Pancreas (tissue), 10 donors: ENCODE measurements around the gene AIFM2. TPM values are rescaled to one million over a fixed set of nuclear protein-coding genes. Genes with fewer than 3 reads are reported as not detected.
"Not testable (repeated sequence)": the region's sequence is repeated elsewhere in the genome, so short reads cannot be mapped to it uniquely, and the experiment has no call there.

Experiments used
- ATAC-seq, 4 donors: fragments of 200-7000 bp; cut with Tn5 transposase; one replicate each; pipeline versions ENCODE4 v1.8.0 to v1.9.1; 2020; ENCODE audit warnings: mild to moderate bottlenecking in 4 of 4, moderate library complexity in 4 of 4
- DNase-seq, 6 donors: peaks; one replicate each; pipeline ENCODE4 v3.0.0-alpha.2; 2020
- FAIRE-seq: peaks from 2 replicates; lab custom pipeline; 2012; peaks lifted over from hg19 to GRCh38; lab: Jason Lieb, UNC
- H3K27ac ChIP-seq, 4 donors: fragments of 200-600 bp; sonication (generic); 1 replicate in 3 of 4; 2 replicates in 1 of 4; pipeline versions ENCODE4 v1.5.0 to v1.8.0; 2020
- H3K27me3 ChIP-seq, 4 donors: fragments of 200-600 bp; one replicate each; pipeline ENCODE4 v1.8.0; 2021
- H3K36me3 ChIP-seq, 3 donors: fragments of 200-600 bp; sonication (generic) in 1 of 3; one replicate each; pipeline versions ENCODE4 v1.5.0 to v1.8.0; 2020 to 2021
- H3K4me1 ChIP-seq, 3 donors: fragments of 200-600 bp; one replicate each; pipeline ENCODE4 v1.8.0; 2021
- H3K4me3 ChIP-seq, 4 donors: fragments of 200-600 bp; sonication (generic) in 2 of 4; one replicate each; pipeline versions ENCODE4 v1.5.0 to v1.8.0; 2020 to 2021
- H3K9me3 ChIP-seq, 4 donors: fragments of 200-600 bp; one replicate each; pipeline ENCODE4 v1.8.0; 2021
- WGBS, 2 donors: extraction: QIAGEN DNeasy Blood & Tissue Kit; methylation state at CpG; one replicate each; pipeline ENCODE4 v1.1.7; 2013; 5-methylcytosine and 5-hydroxymethylcytosine counted together
- intact Hi-C, 3 donors: fragments of 100-400 bp; cut with DNase I; formaldehyde crosslinking; loops; one replicate each; pipeline versions ENCODE4 v1.11.1 to v1.14.2; 2022
- polyA plus RNA-seq, 2 donors: library from polyadenylated mRNA; stranded (reverse); fragments of 200-250 nt; gene quantifications; one replicate each; pipeline ENCODE4 v1.2.3, GENCODE V29; 2013
- total RNA-seq, 6 donors: library from RNA; stranded (reverse); fragmentation: NEBNext Ultra II Directional in 4 of 6; extraction: Animal tissue kit (Norgen Biotek cat#: 25700) in 4 of 6; gene quantifications; one replicate each; pipeline versions ENCODE4 v1.2.1 to v1.2.4, GENCODE V29; 2021 to 2023
- TF ChIP-seq, protein P1 (sequence below), 4 donors: fragments of 200-600 bp; sonication (generic) in 3 of 4; IDR thresholded peaks; one replicate each; pipeline versions ENCODE4 v1.5.0 to v1.8.0; 2021; ENCODE audit warnings: antibody characterized with exemption in 4 of 4
- donor health status: healthy with polysubstance abuse.
- donor health status: DM: no; HTN: no; CAD: no; lungs with moderate emphysema.
- donor health status: DM: no; HTN: no; CAD: no.
- donor health status: control.
- donor health status: control.
- donor health status: Bipolar disorder and iron deficiency.
- donor health status: DM: yes; HTN: yes; CAD: no.
- donor health status: DM: no; HTN: no; CAD: no.
- donor health status: DM: no; HTN: no; CAD: no.
- donor health status: DM: yes; HTN: yes; CAD: no.

Gene AIFM2
- total RNA-seq (1 to 10 TPM; 2.0 to 5.0 (median 3.0) TPM), polyA plus RNA-seq (1 to 10 TPM; 3.8 to 4.8 TPM)

- intact Hi-C loops = no loop called here
- Histone ChIP-seq H3K27ac (peak within 1 kb of the TSS; percentile 29 to 55 (median 46)), H3K27me3 (no peaks in the 10 kb centered on the region), H3K36me3 (no peaks in the 10 kb centered on the region), H3K4me1 (peaks cover 0 to 3% (median 0%) of the 10 kb centered on the region in 3 donors), H3K4me3 (peak within 1 kb of the TSS; percentile 51 to 66 (median 56)), H3K9me3 (no peaks in the 10 kb centered on the region)
- DNase-seq (peak; percentile 70 to 90 (median 80)), FAIRE-seq (no peak), ATAC-seq (peak; percentile 88 to 90 (median 89))
- TF ChIP-seq, protein P1, sequence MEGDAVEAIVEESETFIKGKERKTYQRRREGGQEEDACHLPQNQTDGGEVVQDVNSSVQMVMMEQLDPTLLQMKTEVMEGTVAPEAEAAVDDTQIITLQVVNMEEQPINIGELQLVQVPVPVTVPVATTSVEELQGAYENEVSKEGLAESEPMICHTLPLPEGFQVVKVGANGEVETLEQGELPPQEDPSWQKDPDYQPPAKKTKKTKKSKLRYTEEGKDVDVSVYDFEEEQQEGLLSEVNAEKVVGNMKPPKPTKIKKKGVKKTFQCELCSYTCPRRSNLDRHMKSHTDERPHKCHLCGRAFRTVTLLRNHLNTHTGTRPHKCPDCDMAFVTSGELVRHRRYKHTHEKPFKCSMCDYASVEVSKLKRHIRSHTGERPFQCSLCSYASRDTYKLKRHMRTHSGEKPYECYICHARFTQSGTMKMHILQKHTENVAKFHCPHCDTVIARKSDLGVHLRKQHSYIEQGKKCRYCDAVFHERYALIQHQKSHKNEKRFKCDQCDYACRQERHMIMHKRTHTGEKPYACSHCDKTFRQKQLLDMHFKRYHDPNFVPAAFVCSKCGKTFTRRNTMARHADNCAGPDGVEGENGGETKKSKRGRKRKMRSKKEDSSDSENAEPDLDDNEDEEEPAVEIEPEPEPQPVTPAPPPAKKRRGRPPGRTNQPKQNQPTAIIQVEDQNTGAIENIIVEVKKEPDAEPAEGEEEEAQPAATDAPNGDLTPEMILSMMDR (IDR thresholded peaks at IDR 0.05) = no peak
- WGBS, 2 donors = 3 to 4% methylated on average over 68 to 80 of the region's 80 CpGs
Observed at GRCh38 chr10:70132098-70133029, at the start of gene AIFM2. AIFM2 (minus strand) TSS chr10:70132825; CDS start chr10:70124084, 8,741 bp downstream.

- H3K36me3 ChIP-seq, intact Hi-C loops, H3K9me3 ChIP-seq, H3K27ac ChIP-seq, ATAC-seq, DNase-seq, H3K4me3 ChIP-seq, H3K27me3 ChIP-seq, FAIRE-seq, H3K4me1 ChIP-seq: not testable (repeated sequence)
- 84 to 91% methylated on average over 8 of the region's 8 CpGs for WGBS, 2 donors
Observed at GRCh38 chr10:70179209-70179608, 46.6 kb upstream of the AIFM2 start.

DNA sequence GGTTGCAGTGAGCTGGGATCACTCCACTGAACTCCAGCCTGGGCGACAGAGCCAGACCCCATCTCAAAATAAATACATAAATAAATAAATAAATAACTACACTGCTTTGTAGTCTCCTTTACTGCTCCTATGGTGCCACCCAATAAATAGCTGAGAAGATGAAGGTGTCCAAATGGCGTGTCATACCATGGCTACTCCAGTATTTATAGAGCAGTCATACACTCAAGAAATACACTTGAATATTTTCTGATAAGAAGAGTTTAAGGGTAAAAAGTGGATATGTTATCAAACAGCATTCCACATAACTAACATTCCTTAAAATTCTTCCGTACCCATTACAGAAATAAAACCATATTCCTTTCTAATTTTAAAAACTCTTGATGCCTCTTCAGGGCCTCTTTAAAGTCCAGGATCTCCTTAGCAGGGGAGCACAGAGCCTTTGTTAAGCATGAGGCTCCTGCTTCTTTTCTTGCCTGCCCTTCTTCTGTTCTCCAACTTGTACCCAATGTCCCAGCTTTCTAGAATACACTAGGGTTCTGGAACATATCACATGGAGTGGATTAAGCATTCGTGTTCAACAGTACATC lies 45.6 kb upstream of the AIFM2 start:
- no peaks in the 10 kb centered on the region for H3K9me3 ChIP-seq
- intact Hi-C loops = no loop called here
- no peaks in the 10 kb centered on the region for H3K36me3 ChIP-seq
- H3K27ac ChIP-seq = no peak overlapping the region
- FAIRE-seq (no peak), DNase-seq (no peak), ATAC-seq (no peak)
- TF ChIP-seq, protein P1 (IDR thresholded peaks at IDR 0.05) = no peak
- no peak overlapping the region for H3K4me3 ChIP-seq
- 73 to 83% methylated on average over 4 of the region's 4 CpGs for WGBS, 2 donors
- H3K27me3 ChIP-seq = no peaks in the 10 kb centered on the region
- no peaks in the 10 kb centered on the region for H3K4me1 ChIP-seq

DNA sequence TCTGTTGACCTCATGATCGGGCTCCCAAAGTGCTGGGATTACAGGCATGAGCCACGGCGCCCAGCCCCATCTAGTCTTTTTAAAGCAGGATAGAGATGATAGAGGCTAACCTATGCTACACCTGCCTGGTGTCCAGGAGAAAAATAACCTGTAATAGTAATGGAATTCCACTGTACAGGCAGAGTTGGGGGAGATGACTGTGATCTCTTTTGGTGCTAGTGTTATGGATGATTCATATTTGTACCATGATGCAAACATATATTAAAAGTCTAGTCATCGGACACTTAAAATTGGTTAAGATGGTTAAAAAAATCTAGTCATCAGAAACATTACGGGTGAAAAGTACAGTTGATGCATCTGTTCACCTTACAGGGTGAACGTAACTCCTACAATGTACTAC lies 43.8 kb upstream of the AIFM2 start:
- WGBS, 2 donors = 69 to 76% methylated on average over 6 of the region's 6 CpGs
- no peak for FAIRE-seq
- Histone ChIP-seq H3K27me3 (no peaks in the 10 kb centered on the region), H3K4me1 (no peaks in the 10 kb centered on the region), H3K27ac (no peak overlapping the region), H3K4me3 (no peak overlapping the region), H3K9me3 (no peaks in the 10 kb centered on the region), H3K36me3 (no peaks in the 10 kb centered on the region)
- ATAC-seq = no peak
- TF ChIP-seq, protein P1 (IDR thresholded peaks at IDR 0.05) = no peak
- no peak for DNase-seq
- intact Hi-C loops = no loop called here

GRCh38 chr10:70175516-70175915 lies 42.9 kb upstream of the AIFM2 start:
- Histone ChIP-seq H3K4me3 (no peak overlapping the region), H3K9me3 (no peaks in the 10 kb centered on the region), H3K27me3 (no peaks in the 10 kb centered on the region), H3K27ac (no peak overlapping the region), H3K36me3 (no peaks in the 10 kb centered on the region), H3K4me1 (no peaks in the 10 kb centered on the region)
- WGBS, 2 donors = 92 to 96% methylated on average over 3 of the region's 3 CpGs
- intact Hi-C loops = no loop called here
- no peak for FAIRE-seq
- no peak for DNase-seq
- TF ChIP-seq, protein P1 (IDR thresholded peaks at IDR 0.05) = no peak
- no peak for ATAC-seq
